K562 (cell line): ENCODE measurements around the gene CNFN. TPM values are rescaled to one million over a fixed set of nuclear protein-coding genes. Genes with fewer than 3 reads are reported as not detected.

Experiments used
- ATAC-seq: fragments of 200-7000 bp; cut with Tn5 transposase; 3 replicates; pipeline ENCODE4 v1.9.1; 2020; ENCODE audit warnings: moderate library complexity
- BruUV-seq: library from RNA; stranded (reverse); fragments of 400-500 nt; replicated peaks from 2 replicates; lab custom pipeline; 2021; lab: Mats Ljungman, UMichigan
- CTCF ChIA-PET: fragments of 300-600 bp; formaldehyde crosslinking; extraction: SDS; loops from one replicate; lab custom pipeline; 2021; ENCODE audit warnings: low intra/inter-chr PET ratio; lab: Yijun Ruan, JAX
- POLR2A ChIA-PET: fragments of 300-600, 350-650 bp; sonication (Branson Sonifier 250); formaldehyde crosslinking; extraction: SDS; loops from one replicate; lab custom pipeline; 2021; ENCODE audit warnings: antibody characterized with exemption, inconsistent platforms; lab: Yijun Ruan, JAX
- DNase-seq, 4 experiments: peaks; one replicate each; pipeline versions ENCODE4 v3.0.0 to v3.0.0-alpha.2; 2011 to 2018; ENCODE audit warnings: low spot score in 3 of 4, mixed read lengths in 3 of 4; ENCODE audit errors: extremely low read depth in 1 of 4
- FAIRE-seq: peaks from 2 replicates; lab custom pipeline; 2011; peaks lifted over from hg19 to GRCh38; lab: Jason Lieb, UNC
- H2AFZ ChIP-seq: 2 replicates; pipeline ENCODE4 v1.6.0; 2011; ENCODE audit warnings: low read depth, low read length, control low read depth, inconsistent platforms
- H3K27ac ChIP-seq: fragments of 200-600 bp; 3 replicates; pipeline ENCODE4 v1.8.0; 2011; ENCODE audit warnings: low read depth, mild to moderate bottlenecking, control low read depth, inconsistent platforms, low read length, moderate library complexity, mixed read lengths; ENCODE audit errors: extremely low read depth
- H3K27me3 ChIP-seq, 2 experiments: fragments of 300-600 bp in 1 of 2; 2 replicates in 1 of 2; 3 replicates in 1 of 2; pipeline versions ENCODE4 v1.6.0 to v1.8.0; 2011; ENCODE audit warnings: inconsistent platforms in 2 of 2, low read length in 2 of 2, mild to moderate bottlenecking in 1 of 2, mixed read lengths in 1 of 2, moderate library complexity in 1 of 2; ENCODE audit not compliant: control insufficient read depth in 2 of 2, insufficient read depth in 2 of 2
- H3K36me3 ChIP-seq: fragments of 300-600 bp; 3 replicates; pipeline ENCODE4 v1.8.0; 2011; ENCODE audit warnings: mild to moderate bottlenecking, low read length, inconsistent platforms; ENCODE audit not compliant: control insufficient read depth, insufficient read depth
- H3K4me1 ChIP-seq, 2 experiments: fragments of 200-600 bp in 1 of 2; replicated peaks in 1 of 2; 2 replicates in 1 of 2; 3 replicates in 1 of 2; pipeline versions ENCODE4 v1.5.1 to v1.8.0; 2011; ENCODE audit warnings: inconsistent platforms in 2 of 2, low read length in 2 of 2, mild to moderate bottlenecking in 1 of 2, mixed read lengths in 1 of 2, moderate library complexity in 1 of 2; ENCODE audit not compliant: control insufficient read depth in 2 of 2, insufficient read depth in 2 of 2
- H3K4me2 ChIP-seq: 2 replicates; pipeline ENCODE4 v1.6.1; 2011; ENCODE audit warnings: low read length, control low read depth, inconsistent platforms, mixed read lengths; ENCODE audit not compliant: insufficient read depth
- H3K4me3 ChIP-seq: fragments of 200-600 bp; sonication (generic), shearing (Covaris generic); 2 replicates; pipeline ENCODE4 v1.5.1; 2016; ENCODE audit warnings: control low read depth, inconsistent platforms
- H3K79me2 ChIP-seq: fragments of 200-600 bp; 3 replicates; pipeline ENCODE4 v1.8.0; 2011; ENCODE audit warnings: low read length, inconsistent platforms; ENCODE audit not compliant: control insufficient read depth, insufficient read depth
- H3K9ac ChIP-seq, 2 experiments: 2 replicates each; pipeline versions ENCODE4 v1.6.0 to v1.6.1; 2011; ENCODE audit warnings: low read depth in 2 of 2, low read length in 2 of 2, control low read depth in 1 of 2, inconsistent platforms in 1 of 2, mild to moderate bottlenecking in 1 of 2, mixed read lengths in 1 of 2; ENCODE audit not compliant: insufficient read depth in 1 of 2
- H3K9me1 ChIP-seq: one replicate; pipeline ENCODE4 v1.6.0; 2011; ENCODE audit warnings: inconsistent platforms, mild to moderate bottlenecking, low read length, moderate library complexity; ENCODE audit not compliant: control insufficient read depth, insufficient read depth
- H3K9me3 ChIP-seq: replicated peaks from 2 replicates; pipeline ENCODE4 v1.5.1; 2011; ENCODE audit warnings: low read depth, low read length, inconsistent platforms; ENCODE audit not compliant: control insufficient read depth, insufficient read depth
- H4K20me1 ChIP-seq: replicated peaks from 2 replicates; pipeline ENCODE4 v1.6.1; 2011; ENCODE audit warnings: low read length, inconsistent platforms, mixed read lengths; ENCODE audit not compliant: control insufficient read depth, insufficient read depth
- ATF7 ChIP-seq: fragments of 450-650 bp; IDR thresholded peaks from 2 replicates; pipeline ENCODE4 v1.7.1; 2014; ENCODE audit warnings: mild to moderate bottlenecking, moderate library complexity
- CBX8 ChIP-seq: fragments of 200-600 bp; sonication (generic); IDR thresholded peaks from 2 replicates; pipeline ENCODE4 v1.6.1; 2012; ENCODE audit warnings: borderline replicate concordance, mixed run types, low read depth, mild to moderate bottlenecking, moderate library complexity, mixed read lengths, low read length, control low read depth, inconsistent platforms; ENCODE audit not compliant: poor library complexity, severe bottlenecking; ENCODE audit errors: extremely low read depth
- NR2C1 ChIP-seq, 2 experiments: fragments of 450-650 bp; IDR thresholded peaks; 2 replicates each; pipeline ENCODE4 v1.6.1; 2017; ENCODE audit warnings: mild to moderate bottlenecking in 2 of 2, antibody characterized with exemption in 1 of 2, inconsistent platforms in 1 of 2, missing compliant biosample characterization in 1 of 2, missing genetic modification characterization in 1 of 2
- RBM15 ChIP-seq: fragments of 200-400 bp; formaldehyde crosslinking; IDR thresholded peaks from 2 replicates; pipeline ENCODE4 v1.6.1; 2018; ENCODE audit warnings: mild to moderate bottlenecking, low read length, moderate library complexity; ENCODE audit not compliant: insufficient read depth
- SPI1 ChIP-seq: IDR thresholded peaks from 2 replicates; pipeline ENCODE4 v1.6.1; 2011; ENCODE audit warnings: low read depth, low read length, control low read depth, borderline replicate concordance
- SRSF3 ChIP-seq: fragments of 200-400 bp; formaldehyde crosslinking; IDR thresholded peaks from 2 replicates; pipeline ENCODE4 v1.6.1; 2016; ENCODE audit warnings: mild to moderate bottlenecking, low read length, moderate library complexity; ENCODE audit not compliant: insufficient read depth
- XRCC3 ChIP-seq: fragments of 450-650 bp; IDR thresholded peaks from 2 replicates; pipeline ENCODE4 v1.6.1; 2017; ENCODE audit warnings: mild to moderate bottlenecking, moderate library complexity
- WGBS: fragments of 100-300 bp; shearing (Covaris generic); methylation state at CpG from one replicate; pipeline ENCODE4 v1.1.6; 2016; ENCODE audit warnings: low coverage, mixed read lengths; ENCODE audit not compliant: insufficient coverage; ENCODE audit errors: missing lambda C conversion rate; 5-methylcytosine and 5-hydroxymethylcytosine counted together
- in situ Hi-C: fragments of 300-500 bp; cut with MboI; formaldehyde crosslinking; loops from 4 replicates; pipeline ENCODE4 v1.15.0; 2018; ENCODE audit warnings: inconsistent platforms, mixed read lengths
- intact Hi-C: fragments of 100-400 bp; cut with micrococcal nuclease; formaldehyde crosslinking; loops from 2 replicates; pipeline ENCODE4 v1.14.2; 2022
- polyA plus RNA-seq, 8 experiments: library from polyadenylated mRNA; depleted of rRNA in 4 of 8; stranded (reverse) in 5 of 8; unstranded in 3 of 8; fragments of >200 nt; fragmentation: Nextera tagmentation in 2 of 8; fragmentation: Illumina TruSeq in 1 of 8; extraction: Ambion mirVana in 2 of 8; extraction: Trizol in 1 of 8; gene quantifications; 2 replicates each; pipeline versions ENCODE4 v1.2.1 to v1.2.3, GENCODE V29; 2011 to 2014; ENCODE audit warnings: inconsistent platforms in 1 of 8, missing spikeins in 1 of 8
- total RNA-seq, 7 experiments: library from RNA; depleted of rRNA in 6 of 7; stranded (reverse); fragments of >200 nt in 6 of 7; fragmentation: Illumina TruSeq in 2 of 7; extraction: Trizol in 2 of 7; gene quantifications; 2 replicates each; pipeline versions ENCODE4 v1.2.1 to v1.2.3, GENCODE V29; 2011 to 2021; ENCODE audit warnings: low replicate concordance in 1 of 7

Gene CNFN
- total and polyA plus RNA-seq, 9 of the 15 experiments (the other 6 are each of a cell fraction or from before 2014, with no cell fraction given): 0.18 to 0.52 (median 0.27) TPM; not detected in 5

DNA sequence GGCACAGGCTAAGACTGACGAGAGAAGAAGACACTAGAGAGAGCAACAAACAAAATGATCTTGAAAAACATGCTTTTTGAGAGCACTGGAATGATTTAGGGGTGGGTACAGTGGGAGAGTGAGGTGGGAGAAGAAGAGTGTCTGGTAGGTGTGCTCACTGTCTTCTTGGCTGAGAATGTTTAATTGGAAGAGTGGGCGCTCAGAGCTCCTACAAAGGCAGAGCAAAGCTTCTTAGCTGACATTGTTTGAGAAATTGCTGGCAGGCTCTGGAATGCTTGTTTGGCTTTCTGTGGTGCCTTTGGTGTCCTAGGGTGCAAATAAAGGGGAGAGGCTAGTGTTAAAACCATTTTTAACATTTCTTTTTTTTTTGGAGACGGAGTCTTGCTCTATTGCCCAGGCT, 38.6 kb upstream of the CNFN start:
- no peak for FAIRE-seq
- 19% methylated on average over 3 of the region's 3 CpGs for WGBS
- ATAC-seq: no peak
- ChIA-PET CTCF (no interaction called here), POLR2A (no interaction called here)
- Histone ChIP-seq H2AFZ (no peak overlapping the region), H3K4me2 (no peak overlapping the region), H3K27me3 (0 out of 5 replicates have a peak, but pooled peaks cover 0 to 5% of the 10 kb centered on the region in 2 experiments), H3K27ac (no peak overlapping the region), H3K4me1 (peaks cover 9 to 13% of the 10 kb centered on the region in 2 experiments; a peak in 3 of 5 replicates), H3K36me3 (no peaks in the 10 kb centered on the region), H3K9me3 (no peaks in the 10 kb centered on the region), H3K9ac (no peak overlapping the region), H3K9me1 (no peaks in the 10 kb centered on the region), H3K4me3 (no peak overlapping the region), H4K20me1 (no peaks in the 10 kb centered on the region), H3K79me2 (no peaks in the 10 kb centered on the region)
- DNase-seq: no peak
- intact Hi-C loops (no loop called here), in situ Hi-C loops (no loop called here)
- BruUV-seq: no TSS peak
- TF ChIP-seq SRSF3: no peak
- TF ChIP-seq SPI1: no peak
- no peak for TF ChIP-seq XRCC3
- no peak for TF ChIP-seq NR2C1 (IDR thresholded peaks at IDR 0.05)
- no peak for TF ChIP-seq NR2C1 (tag; IDR thresholded peaks at IDR 0.05)
- TF ChIP-seq CBX8: no peak
- TF ChIP-seq ATF7: no peak
- no peak for TF ChIP-seq RBM15
